Fibroblast of pulmonary artery (primary cell): Measurements from ENCODE around the gene TAS2R40.
"Not testable (repeated sequence)": the region's sequence is repeated elsewhere in the genome, so short reads cannot be mapped to it uniquely, and the experiment has no call there.

Experiments
- DNase-seq: peaks from one replicate; pipeline ENCODE4 v3.0.0-alpha.2; 2010; ENCODE audit warnings: low read depth
- H3K4me3 ChIP-seq: replicated peaks from 2 replicates; pipeline ENCODE4 v1.5.1; 2011; ENCODE audit warnings: low read depth, mild to moderate bottlenecking, control low read depth, low read length, moderate library complexity
- TF ChIP-seq, protein P1 (sequence below): IDR thresholded peaks from 2 replicates; pipeline ENCODE4 v1.5.1; 2011; ENCODE audit warnings: mild to moderate bottlenecking, control low read depth, low read length, inconsistent platforms; ENCODE audit errors: missing control alignments

The TAS2R40 gene

DNA sequence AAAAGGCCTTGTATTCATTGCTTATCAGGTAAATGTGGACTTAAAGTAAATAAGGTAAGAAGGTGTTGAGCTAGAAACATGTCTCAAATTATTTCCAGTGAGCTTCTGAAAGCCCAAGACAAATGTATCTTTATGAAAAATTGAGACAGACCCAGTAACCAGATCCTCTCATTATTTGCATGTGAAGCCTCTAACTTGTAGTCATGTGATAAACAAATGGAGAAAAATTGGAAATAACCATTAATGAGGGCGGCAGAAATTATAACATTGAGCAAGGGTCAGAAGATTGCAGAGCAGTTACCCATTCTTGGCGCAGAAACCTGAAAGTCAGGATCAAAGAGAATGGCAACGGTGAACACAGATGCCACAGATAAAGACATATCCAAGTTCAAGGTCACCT is at the start of gene TAS2R40:
Gene TAS2R40 (plus strand): TSS at position 301 of the 400 bp plus-strand sequence. CDS start 42 bp downstream, at position 343.
- H3K4me3 ChIP-seq, result no peak within 1 kb of the TSS
- TF ChIP-seq, protein P1, sequence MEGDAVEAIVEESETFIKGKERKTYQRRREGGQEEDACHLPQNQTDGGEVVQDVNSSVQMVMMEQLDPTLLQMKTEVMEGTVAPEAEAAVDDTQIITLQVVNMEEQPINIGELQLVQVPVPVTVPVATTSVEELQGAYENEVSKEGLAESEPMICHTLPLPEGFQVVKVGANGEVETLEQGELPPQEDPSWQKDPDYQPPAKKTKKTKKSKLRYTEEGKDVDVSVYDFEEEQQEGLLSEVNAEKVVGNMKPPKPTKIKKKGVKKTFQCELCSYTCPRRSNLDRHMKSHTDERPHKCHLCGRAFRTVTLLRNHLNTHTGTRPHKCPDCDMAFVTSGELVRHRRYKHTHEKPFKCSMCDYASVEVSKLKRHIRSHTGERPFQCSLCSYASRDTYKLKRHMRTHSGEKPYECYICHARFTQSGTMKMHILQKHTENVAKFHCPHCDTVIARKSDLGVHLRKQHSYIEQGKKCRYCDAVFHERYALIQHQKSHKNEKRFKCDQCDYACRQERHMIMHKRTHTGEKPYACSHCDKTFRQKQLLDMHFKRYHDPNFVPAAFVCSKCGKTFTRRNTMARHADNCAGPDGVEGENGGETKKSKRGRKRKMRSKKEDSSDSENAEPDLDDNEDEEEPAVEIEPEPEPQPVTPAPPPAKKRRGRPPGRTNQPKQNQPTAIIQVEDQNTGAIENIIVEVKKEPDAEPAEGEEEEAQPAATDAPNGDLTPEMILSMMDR, result no peak
- no peak for DNase-seq

DNA sequence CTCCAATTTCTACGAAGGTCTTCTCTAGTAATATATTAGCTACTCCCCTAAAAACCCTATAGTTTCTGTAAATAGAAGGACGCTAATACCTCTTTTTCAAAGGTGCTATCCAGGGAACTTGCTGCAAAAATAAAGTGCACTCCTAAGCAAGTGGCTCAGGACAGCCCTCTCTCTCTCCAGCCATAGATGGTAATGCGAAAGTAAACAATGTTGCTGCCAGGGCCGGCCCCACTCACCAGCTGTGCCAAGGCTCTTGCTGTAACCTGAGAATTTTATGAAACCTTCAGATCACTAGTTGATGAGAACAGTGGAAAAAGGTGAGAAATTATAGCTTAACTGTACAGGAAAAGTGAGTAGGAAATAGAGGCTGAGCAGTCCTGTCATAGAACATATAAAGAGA is 49.5 kb upstream of the TAS2R40 start:
- no peak overlapping the region for H3K4me3 ChIP-seq
- DNase-seq, result peak; percentile 31
- TF ChIP-seq, protein P1, result no peak

DNA sequence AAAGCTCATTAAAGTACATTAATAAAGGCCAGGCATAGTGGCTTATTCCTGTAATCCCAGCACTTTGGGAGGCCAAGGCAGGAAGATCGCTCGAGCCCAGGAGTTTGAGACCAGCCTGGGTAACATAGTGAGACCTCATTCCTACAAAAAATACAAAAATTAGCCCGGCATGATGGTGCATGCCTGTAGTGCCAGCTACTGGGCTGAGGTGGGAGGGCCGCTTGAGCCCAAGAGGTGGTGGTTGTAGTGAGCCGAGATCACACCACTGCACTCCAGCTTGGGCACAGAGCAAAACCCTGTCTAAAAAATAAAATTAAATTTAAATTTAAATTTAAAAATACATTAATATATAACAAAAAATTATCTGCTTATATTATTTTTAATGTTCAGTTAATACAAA is 45.7 kb upstream of the TAS2R40 start:
- H3K4me3 ChIP-seq, result no peak overlapping the region
- no peak for DNase-seq
- TF ChIP-seq, protein P1, result no peak

DNA sequence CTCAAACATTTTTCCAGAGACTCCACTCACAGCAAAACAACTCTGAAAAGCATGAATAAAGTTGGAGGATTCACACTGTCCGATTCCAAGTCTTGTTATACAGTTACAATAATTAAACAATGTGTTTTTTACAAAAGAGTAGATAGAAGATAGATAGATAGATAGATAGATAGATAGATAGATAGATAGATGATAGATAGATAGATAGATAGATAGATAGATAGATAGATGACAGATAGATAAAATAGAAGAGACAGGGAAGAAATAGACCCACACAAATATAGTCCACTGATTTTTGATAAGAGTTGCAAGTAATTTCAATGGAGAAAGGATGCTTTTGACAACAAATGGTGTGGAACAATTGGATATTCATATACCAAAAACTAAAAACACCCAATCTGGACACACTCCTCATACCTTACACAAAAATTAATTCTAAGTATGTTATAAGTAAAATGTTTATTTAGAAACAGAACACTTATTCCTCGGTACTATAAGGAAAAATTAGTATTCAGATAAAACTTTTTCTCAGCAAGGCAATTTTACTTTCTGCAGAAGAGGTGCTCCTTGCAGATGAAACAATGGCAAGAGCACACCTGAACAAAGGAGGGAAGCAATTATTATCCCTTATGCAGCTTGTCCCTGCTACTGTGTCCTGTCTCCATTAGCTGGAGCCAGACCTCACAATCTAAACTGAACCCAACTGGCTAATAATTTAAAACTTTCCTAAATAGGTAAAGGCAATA is 44.3 kb upstream of the TAS2R40 start:
- TF ChIP-seq, protein P1, result no peak

DNA sequence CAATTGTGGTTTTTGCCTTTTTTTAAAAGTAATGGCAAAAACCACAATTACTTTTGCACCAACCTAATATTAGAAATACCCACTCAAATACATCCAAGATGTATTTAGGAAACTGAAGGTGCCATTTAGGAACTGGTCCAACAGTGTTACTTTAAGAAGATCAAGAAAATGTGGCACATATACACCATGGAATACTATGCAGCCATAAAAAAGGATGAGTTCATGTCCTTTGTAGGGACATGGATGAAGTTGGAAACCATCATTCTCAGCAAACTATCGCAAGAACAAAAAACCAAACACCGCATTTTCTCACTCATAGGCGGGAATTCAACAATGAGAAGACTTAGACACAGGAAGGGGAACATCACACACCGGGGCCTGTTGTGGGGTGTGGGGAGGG is 41.1 kb upstream of the TAS2R40 start:
- H3K4me3 ChIP-seq, DNase-seq: not testable (repeated sequence)

More for the DNA sequence above, 44.3 kb upstream of the TAS2R40 start:
- H3K4me3 ChIP-seq, result no peak overlapping the region
- no peak for DNase-seq

DNA sequence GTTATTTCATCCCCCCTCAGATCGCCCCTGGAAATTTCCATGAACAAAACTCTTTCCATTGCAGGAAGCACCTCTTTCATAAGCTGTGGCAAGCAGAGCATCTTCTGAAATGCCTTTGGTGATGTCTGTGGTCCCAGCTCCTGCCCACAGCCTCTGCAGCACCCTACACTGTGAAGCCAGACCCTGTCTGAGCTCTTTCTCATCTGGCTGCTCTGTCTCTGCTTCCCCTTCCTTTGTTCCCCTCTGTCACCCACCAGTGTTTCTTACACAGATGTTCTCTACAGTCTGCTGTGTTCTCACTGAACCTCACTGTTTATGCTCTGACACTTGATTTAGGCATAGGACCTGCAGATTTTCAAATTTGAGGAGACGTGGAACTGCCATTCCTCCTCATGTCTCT is 40.5 kb upstream of the TAS2R40 start:
- no peak for DNase-seq
- TF ChIP-seq, protein P1, result no peak
- H3K4me3 ChIP-seq, result no peak overlapping the region

DNA sequence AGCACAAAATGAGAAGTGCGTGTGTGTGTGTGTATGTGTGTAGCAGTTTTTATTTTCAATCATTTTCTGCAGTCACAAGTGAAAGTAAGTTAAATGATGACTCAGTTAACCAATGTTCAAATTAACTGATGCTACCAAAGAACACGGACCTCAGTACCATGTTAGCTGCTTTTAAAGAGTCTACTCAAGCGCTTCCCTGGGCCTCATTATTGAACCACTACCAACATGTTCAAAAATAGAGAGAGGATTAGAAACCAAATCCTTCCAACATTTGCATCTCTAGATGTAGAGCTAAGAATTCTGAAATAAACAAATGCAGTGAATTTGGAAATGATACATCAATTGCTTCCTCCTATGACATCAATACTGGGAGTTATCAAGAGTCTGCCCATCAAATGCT is 38.8 kb upstream of the TAS2R40 start, which contains the start of gene TAS2R39:
Gene TAS2R39 (plus strand): TSS at position 396 of the 400 bp plus-strand sequence. CDS start 0 bp downstream, at position 396.
- DNase-seq, result no peak
- H3K4me3 ChIP-seq, result no peak within 1 kb of the TSS
- TF ChIP-seq, protein P1, result no peak
